HUES48 (cell line): ENCODE measurements around the gene PTPRB.

Experiments
- H3K27ac ChIP-seq: one replicate; pipeline ENCODE4 v1.7.0; 2013; ENCODE audit warnings: low read depth, low read length, inconsistent platforms
- H3K27me3 ChIP-seq: 2 replicates; pipeline ENCODE4 v1.6.1; 2013; ENCODE audit warnings: mild to moderate bottlenecking, low read length; ENCODE audit not compliant: control insufficient read depth, insufficient read depth
- H3K36me3 ChIP-seq: 2 replicates; pipeline ENCODE4 v1.6.1; 2013; ENCODE audit warnings: low read length; ENCODE audit not compliant: control insufficient read depth, insufficient read depth
- H3K4me1 ChIP-seq: 2 replicates; pipeline ENCODE4 v1.6.1; 2013; ENCODE audit warnings: mild to moderate bottlenecking, low read length; ENCODE audit not compliant: control insufficient read depth, insufficient read depth
- H3K4me3 ChIP-seq: 2 replicates; pipeline ENCODE4 v1.5.1; 2013; ENCODE audit warnings: mild to moderate bottlenecking, low read depth, low read length
- H3K9ac ChIP-seq: 2 replicates; pipeline ENCODE4 v1.6.1; 2013; ENCODE audit warnings: mild to moderate bottlenecking, low read depth, low read length, moderate library complexity
- H3K9me3 ChIP-seq: 2 replicates; pipeline ENCODE4 v1.6.1; 2013; ENCODE audit warnings: low read length; ENCODE audit not compliant: control insufficient read depth, insufficient read depth

The PTPRB gene

DNA sequence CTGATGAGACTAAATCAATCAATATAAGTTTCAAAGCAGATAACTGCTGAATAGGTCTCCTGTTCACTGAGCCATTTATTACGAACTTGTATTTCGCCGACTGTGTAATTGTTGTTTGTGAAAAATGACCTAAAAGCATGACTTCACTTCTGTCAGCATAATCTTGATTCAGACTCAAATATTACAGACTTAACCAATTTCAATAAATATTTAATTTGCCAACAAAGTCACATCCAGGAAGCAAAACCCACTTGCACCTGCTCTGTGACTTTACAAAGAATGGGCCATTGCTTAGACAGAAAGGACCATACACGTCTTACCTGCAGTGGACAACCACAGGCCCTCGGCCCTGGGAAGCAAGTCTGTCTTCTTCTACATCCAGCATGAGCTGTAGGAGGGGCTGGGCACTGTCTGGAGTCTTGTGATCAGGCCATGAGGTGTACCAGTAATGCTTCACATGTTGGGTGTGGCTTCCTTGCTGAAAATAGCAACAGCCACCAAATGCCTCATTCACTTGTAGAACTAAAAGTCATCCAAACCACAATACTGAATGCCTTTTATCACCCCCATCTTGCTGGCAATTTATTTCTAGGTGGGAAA, 23.5 kb upstream of the PTPRB start:
- H3K4me3 ChIP-seq, result no peak overlapping the region
- H3K9ac ChIP-seq, result no peak overlapping the region

GRCh38 chr12:70660002-70660604, 22.9 kb upstream of the PTPRB start:
- H3K36me3 ChIP-seq, result no peaks in the 10 kb centered on the region
- no peak overlapping the region for H3K9ac ChIP-seq
- H3K27ac ChIP-seq, result no peak overlapping the region
- no peak overlapping the region for H3K4me3 ChIP-seq
- H3K4me1 ChIP-seq, result peaks cover 37% of the 10 kb centered on the region
- no peaks in the 10 kb centered on the region for H3K27me3 ChIP-seq
- H3K9me3 ChIP-seq, result no peaks in the 10 kb centered on the region

More for the DNA sequence above, 23.5 kb upstream of the PTPRB start:
- Histone ChIP-seq H3K9me3 (no peaks in the 10 kb centered on the region), H3K36me3 (no peaks in the 10 kb centered on the region), H3K27ac (no peak overlapping the region), H3K27me3 (no peaks in the 10 kb centered on the region), H3K4me1 (peaks cover 37% of the 10 kb centered on the region)

DNA sequence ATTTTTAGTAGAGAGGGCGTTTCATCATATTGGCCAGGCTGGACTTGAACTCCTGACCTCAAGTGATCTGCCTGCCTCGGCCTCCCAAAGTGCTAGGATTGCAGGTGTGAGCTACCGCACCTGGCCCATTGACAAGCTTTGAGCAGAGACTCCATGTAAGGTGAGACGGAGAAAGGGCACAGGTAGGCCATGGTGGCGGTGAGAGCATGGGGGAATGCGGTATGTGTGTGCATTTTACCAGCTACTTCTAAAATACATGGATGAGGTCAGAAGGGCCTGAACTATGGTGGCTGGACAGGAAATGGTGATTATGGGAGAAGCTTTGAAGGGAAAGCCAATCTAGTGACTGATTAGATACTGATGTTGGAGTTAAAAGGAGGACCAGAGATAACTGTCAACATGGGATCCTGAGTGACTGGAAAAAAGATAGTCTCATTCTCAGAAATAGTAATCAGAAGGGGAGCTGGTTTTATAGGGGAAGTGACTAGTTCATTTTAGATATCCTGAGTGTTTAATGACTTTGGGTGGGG, 21.9 kb upstream of the PTPRB start:
- H3K9ac ChIP-seq, result no peak overlapping the region
- peaks cover 28% of the 10 kb centered on the region for H3K4me1 ChIP-seq
- no peak overlapping the region for H3K27ac ChIP-seq

GRCh38 chr12:70657616-70658286, 20.5 kb upstream of the PTPRB start:
- Histone ChIP-seq H3K36me3 (no peaks in the 10 kb centered on the region), H3K4me3 (no peak overlapping the region), H3K4me1 (peaks cover 14% of the 10 kb centered on the region), H3K27ac (no peak overlapping the region), H3K9ac (no peak overlapping the region), H3K27me3 (no peaks in the 10 kb centered on the region), H3K9me3 (no peaks in the 10 kb centered on the region)

More for the DNA sequence above, 21.9 kb upstream of the PTPRB start:
- Histone ChIP-seq H3K4me3 (no peak overlapping the region), H3K36me3 (no peaks in the 10 kb centered on the region), H3K27me3 (no peaks in the 10 kb centered on the region), H3K9me3 (no peaks in the 10 kb centered on the region)

- no peak overlapping the region for H3K27ac ChIP-seq
- H3K4me3 ChIP-seq, result no peak overlapping the region
- 0 out of 2 replicates have a peak, but pooled peaks cover under 1% of the 10 kb centered on the region for H3K4me1 ChIP-seq
- H3K9me3 ChIP-seq, result no peaks in the 10 kb centered on the region
- H3K27me3 ChIP-seq, result no peaks in the 10 kb centered on the region
- H3K9ac ChIP-seq, result no peak overlapping the region
- H3K36me3 ChIP-seq, result no peaks in the 10 kb centered on the region
These were observed 15.2 kb upstream of the PTPRB start for GRCh38 chr12:70652451-70652850.

GRCh38 chr12:70648831-70649230, 11.6 kb upstream of the PTPRB start:
- no peaks in the 10 kb centered on the region for H3K27me3 ChIP-seq
- H3K4me1 ChIP-seq, result peaks cover 29% of the 10 kb centered on the region
- H3K27ac ChIP-seq, result no peak overlapping the region

GRCh38 chr12:70648191-70648590, 11.0 kb upstream of the PTPRB start:
- Histone ChIP-seq H3K9me3 (no peaks in the 10 kb centered on the region), H3K36me3 (no peaks in the 10 kb centered on the region), H3K4me3 (no peak overlapping the region), H3K27me3 (no peaks in the 10 kb centered on the region), H3K9ac (no peak overlapping the region), H3K4me1 (peaks cover 29% of the 10 kb centered on the region), H3K27ac (no peak overlapping the region)

More at GRCh38 chr12:70648831-70649230, 11.6 kb upstream of the PTPRB start:
- Histone ChIP-seq H3K36me3 (no peaks in the 10 kb centered on the region), H3K4me3 (no peak overlapping the region), H3K9ac (no peak overlapping the region), H3K9me3 (no peaks in the 10 kb centered on the region)

DNA sequence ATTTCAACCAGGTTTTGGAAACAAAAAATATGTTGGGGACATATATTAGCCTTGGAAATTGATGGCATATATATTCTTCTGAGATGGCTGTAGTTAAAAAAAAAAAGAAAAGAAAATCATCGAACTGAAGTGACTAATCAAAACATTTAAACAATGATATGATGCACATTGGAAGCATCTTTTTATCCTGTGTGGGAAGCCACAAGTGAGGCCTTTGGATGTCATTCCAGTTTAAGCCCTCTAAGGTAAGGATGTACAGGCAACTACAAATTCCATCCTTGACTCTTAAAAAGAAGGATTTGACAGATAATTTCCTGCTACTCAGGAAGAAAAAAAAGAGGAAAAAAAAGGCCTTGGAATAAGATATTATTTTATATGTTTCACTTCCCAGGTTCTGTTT, 9.6 kb upstream of the PTPRB start:
- H3K27ac ChIP-seq, result peak overlapping the region; percentile 92
- no peaks in the 10 kb centered on the region for H3K36me3 ChIP-seq
- no peak overlapping the region for H3K9ac ChIP-seq
- peaks cover 29% of the 10 kb centered on the region for H3K4me1 ChIP-seq
- H3K4me3 ChIP-seq, result no peak overlapping the region
- H3K27me3 ChIP-seq, result no peaks in the 10 kb centered on the region
- H3K9me3 ChIP-seq, result no peaks in the 10 kb centered on the region

DNA sequence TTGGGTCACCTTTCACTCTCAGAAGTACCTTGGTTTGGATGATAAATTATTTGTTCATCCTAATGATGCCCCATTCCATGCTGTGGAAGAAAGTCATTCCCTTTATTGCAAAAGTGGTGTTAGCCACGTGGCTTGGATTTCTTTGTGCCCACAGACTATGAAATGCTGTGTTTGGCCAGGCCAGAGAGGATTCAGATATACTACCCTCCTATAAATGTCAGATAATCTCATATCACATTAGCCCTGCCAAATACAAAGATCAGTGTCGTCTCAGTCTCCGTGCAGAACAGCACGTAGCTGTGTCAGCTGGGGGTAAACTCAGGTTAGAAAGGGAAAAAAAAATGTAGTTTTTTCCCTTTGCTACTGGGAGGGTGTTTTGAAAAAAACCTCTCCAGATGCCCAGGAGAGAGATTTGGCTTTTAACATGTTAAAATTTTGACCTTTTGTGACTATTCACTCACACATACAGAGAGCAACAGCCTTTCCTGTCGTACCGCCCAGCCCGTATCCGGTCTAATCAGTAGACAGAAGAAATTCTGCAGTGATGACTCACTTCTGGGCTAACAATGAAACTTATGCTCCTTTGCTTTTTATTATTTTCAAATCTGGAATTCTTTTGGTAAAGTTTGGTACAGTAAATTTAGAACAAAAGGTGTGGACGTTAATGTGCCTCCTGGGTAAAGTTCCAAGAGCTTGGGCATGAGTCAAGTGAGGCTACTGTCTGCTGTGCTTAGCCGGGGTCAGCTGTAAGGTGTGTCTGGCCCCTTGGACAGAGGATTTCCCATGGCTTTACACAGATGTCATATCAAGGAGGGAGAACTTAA, 8.5 kb upstream of the PTPRB start:
- Histone ChIP-seq H3K27ac (peak overlapping the region; percentile 92), H3K27me3 (no peaks in the 10 kb centered on the region), H3K9ac (peak overlapping the region; percentile 27; the same call in 1 of the 2 replicates), H3K4me1 (peaks cover 29% of the 10 kb centered on the region), H3K9me3 (no peaks in the 10 kb centered on the region), H3K4me3 (no peak overlapping the region), H3K36me3 (no peaks in the 10 kb centered on the region)

DNA sequence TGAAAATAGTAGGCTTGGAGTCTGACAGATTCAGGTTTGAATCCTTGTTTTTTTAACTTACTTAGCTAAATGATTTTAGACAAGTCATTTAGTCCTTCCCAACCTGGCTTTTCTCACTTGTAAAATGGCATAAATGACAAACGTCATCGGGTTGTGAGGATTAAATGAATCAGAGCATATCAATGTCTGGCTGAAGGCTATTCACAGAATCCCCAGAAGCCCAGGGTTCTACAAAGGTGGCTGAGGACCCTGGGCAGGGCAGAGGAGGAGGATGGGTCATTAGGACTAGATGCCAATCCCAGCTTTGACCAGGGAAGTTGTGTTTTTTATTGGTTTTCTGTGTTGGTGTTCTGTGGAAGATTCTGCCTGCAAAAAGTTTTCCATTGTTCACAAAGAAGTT, 7.6 kb upstream of the PTPRB start:
- Histone ChIP-seq H3K4me1 (peaks cover 29% of the 10 kb centered on the region), H3K4me3 (no peak overlapping the region), H3K27me3 (no peaks in the 10 kb centered on the region), H3K9ac (no peak overlapping the region; the same call in 1 of the 2 replicates), H3K36me3 (no peaks in the 10 kb centered on the region), H3K9me3 (no peaks in the 10 kb centered on the region), H3K27ac (peak overlapping the region; percentile 92)
